Measurements from ENCODE around the gene NRM. TPM values are rescaled to one million over a fixed set of nuclear protein-coding genes. Genes with fewer than 3 reads are reported as not detected.

NRM gene
- total RNA-seq, 2 experiments from 2014 or later, result 18.6 to 36.7 TPM

DNA sequence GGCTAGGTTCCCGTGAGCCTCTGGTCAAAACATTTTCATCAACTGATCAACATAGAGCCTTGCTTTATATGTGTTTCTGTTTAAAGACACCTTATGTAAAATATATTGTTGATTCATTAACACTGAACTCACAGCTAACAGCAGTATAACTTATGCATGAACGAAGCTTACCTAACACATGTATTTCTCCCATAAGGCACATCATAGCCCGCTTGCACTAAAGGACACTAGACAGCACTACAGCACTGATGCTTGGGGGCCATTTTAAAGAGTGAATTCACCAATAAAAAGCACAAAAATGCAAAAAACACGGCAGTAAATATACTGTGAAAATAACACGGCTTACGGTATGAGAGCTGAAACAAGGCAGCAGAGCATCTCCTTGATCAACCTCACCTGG is 47.7 kb upstream of the NRM start:
- no peaks in the 10 kb centered on the region for H3K9me2 ChIP-seq (ENCODE audit: insufficient read depth, low read length)
- peaks cover 10% of the 10 kb centered on the region for H3K79me2 ChIP-seq (ENCODE audit: insufficient read depth, low read depth, low read length)
- TF ChIP-seq EZH2phosphoT487 (IDR thresholded peaks at IDR 0.05; ENCODE audit: borderline replicate concordance, low read depth, low read length), result no peak
- no peak for TF ChIP-seq CTCF (conservative IDR thresholded peaks at IDR 0.05; ENCODE audit: low read length)
- POLR2A ChIA-PET, result interaction anchor here (1.3 to 1.4 kb wide), 2 partner anchors 11 to 120 kb away, joined by 3 to 5 read pairs; partner anchors contain the start of gene MRPS18B
- H3K27ac ChIP-seq (ENCODE audit: low read depth, low read length, poor library complexity, severe bottlenecking), result no peak overlapping the region
- CTCF ChIA-PET (ENCODE audit: unreplicated experiment), result no interaction called here
- intact Hi-C loops (cut with micrococcal nuclease; ENCODE audit: unreplicated experiment), result no loop called here
- no peaks in the 10 kb centered on the region for H4K20me1 ChIP-seq (ENCODE audit: insufficient read depth, low read length)
- H2AFZ ChIP-seq (ENCODE audit: low read length), result no peak overlapping the region
- no peak overlapping the region for H3K4me2 ChIP-seq (ENCODE audit: low read length)
- no peak overlapping the region for H3K4me3 ChIP-seq (ENCODE audit: low read depth, low read length, poor library complexity, severe bottlenecking)
- no peaks in the 10 kb centered on the region for H3K9me3 ChIP-seq (ENCODE audit: low read length)
- TSS peak; percentile 17 for BruUV-seq (replicated peaks)
- DNase-seq (ENCODE audit: low spot score), result no peak
- peaks cover 24% of the 10 kb centered on the region for H3K4me1 ChIP-seq (ENCODE audit: insufficient read depth, low read length, poor library complexity, severe bottlenecking)
- peaks cover 58% of the 10 kb centered on the region for H3K36me3 ChIP-seq (ENCODE audit: insufficient read depth, low read length)

- Histone ChIP-seq H3K4me1 (ENCODE audit: insufficient read depth, low read length, poor library complexity, severe bottlenecking) (peaks cover 18% of the 10 kb centered on the region), H3K79me2 (ENCODE audit: insufficient read depth, low read depth, low read length) (no peaks in the 10 kb centered on the region), H3K36me3 (ENCODE audit: insufficient read depth, low read length) (peaks cover 65% of the 10 kb centered on the region), H3K4me2 (ENCODE audit: low read length) (no peak overlapping the region), H3K4me3 (ENCODE audit: low read depth, low read length, poor library complexity, severe bottlenecking) (no peak overlapping the region), H3K27ac (ENCODE audit: low read depth, low read length, poor library complexity, severe bottlenecking) (no peak overlapping the region), H3K9me2 (ENCODE audit: insufficient read depth, low read length) (no peaks in the 10 kb centered on the region), H2AFZ (ENCODE audit: low read length) (no peak overlapping the region), H4K20me1 (ENCODE audit: insufficient read depth, low read length) (no peaks in the 10 kb centered on the region), H3K9me3 (ENCODE audit: low read length) (no peaks in the 10 kb centered on the region)
- CTCF ChIA-PET (ENCODE audit: unreplicated experiment), result no interaction called here
- intact Hi-C loops (cut with micrococcal nuclease; ENCODE audit: unreplicated experiment), result no loop called here
- peak; percentile 21 for DNase-seq (ENCODE audit: low spot score)
- POLR2A ChIA-PET, result interaction anchor here (0.8 kb wide), 1 partner anchor 421 kb away, joined by 5 read pairs; no protein-coding TSS in a partner anchor
- no TSS peak for BruUV-seq (replicated peaks)
- no peak for TF ChIP-seq EZH2phosphoT487 (IDR thresholded peaks at IDR 0.05; ENCODE audit: borderline replicate concordance, low read depth, low read length)
- no peak for TF ChIP-seq CTCF (conservative IDR thresholded peaks at IDR 0.05; ENCODE audit: low read length)
These were observed 45.0 kb upstream of the NRM start for GRCh38 chr6:30735668-30736314.

GRCh38 chr6:30732237-30732943 is 41.6 kb upstream of the NRM start:
- intact Hi-C loops (cut with micrococcal nuclease; ENCODE audit: unreplicated experiment), result loop anchor here (5.0 kb wide), 2 partner anchors 190 to 250 kb away; no protein-coding TSS in a partner anchor
- Histone ChIP-seq H3K4me2 (ENCODE audit: low read length) (no peak overlapping the region), H3K4me1 (ENCODE audit: insufficient read depth, low read length, poor library complexity, severe bottlenecking) (peaks cover 36% of the 10 kb centered on the region), H3K79me2 (ENCODE audit: insufficient read depth, low read depth, low read length) (no peaks in the 10 kb centered on the region), H3K36me3 (ENCODE audit: insufficient read depth, low read length) (peaks cover 56% of the 10 kb centered on the region), H3K4me3 (ENCODE audit: low read depth, low read length, poor library complexity, severe bottlenecking) (no peak overlapping the region), H3K9me3 (ENCODE audit: low read length) (no peaks in the 10 kb centered on the region), H2AFZ (ENCODE audit: low read length) (no peak overlapping the region), H3K27ac (ENCODE audit: low read depth, low read length, poor library complexity, severe bottlenecking) (no peak overlapping the region), H4K20me1 (ENCODE audit: insufficient read depth, low read length) (no peaks in the 10 kb centered on the region), H3K9me2 (ENCODE audit: insufficient read depth, low read length) (no peaks in the 10 kb centered on the region)
- TF ChIP-seq CTCF (conservative IDR thresholded peaks at IDR 0.05; ENCODE audit: low read length) (no peak), EZH2phosphoT487 (IDR thresholded peaks at IDR 0.05; ENCODE audit: borderline replicate concordance, low read depth, low read length) (no peak)
- ChIA-PET POLR2A (interaction anchor here (0.6 to 1.9 kb wide), 3 partner anchors 54 to 183 kb away, joined by 4 to 9 read pairs (median 4); no protein-coding TSS in a partner anchor), CTCF (ENCODE audit: unreplicated experiment) (no interaction called here)
- BruUV-seq (replicated peaks), result no TSS peak
- DNase-seq (ENCODE audit: low spot score), result no peak
